ENCODE data around the gene RAB1B. TPM values are rescaled to one million over a fixed set of nuclear protein-coding genes. Genes with fewer than 3 reads are reported as not detected.

RAB1B gene
- total RNA-seq, 2 donors from 2014 or later, result 122 to 126 TPM

DNA sequence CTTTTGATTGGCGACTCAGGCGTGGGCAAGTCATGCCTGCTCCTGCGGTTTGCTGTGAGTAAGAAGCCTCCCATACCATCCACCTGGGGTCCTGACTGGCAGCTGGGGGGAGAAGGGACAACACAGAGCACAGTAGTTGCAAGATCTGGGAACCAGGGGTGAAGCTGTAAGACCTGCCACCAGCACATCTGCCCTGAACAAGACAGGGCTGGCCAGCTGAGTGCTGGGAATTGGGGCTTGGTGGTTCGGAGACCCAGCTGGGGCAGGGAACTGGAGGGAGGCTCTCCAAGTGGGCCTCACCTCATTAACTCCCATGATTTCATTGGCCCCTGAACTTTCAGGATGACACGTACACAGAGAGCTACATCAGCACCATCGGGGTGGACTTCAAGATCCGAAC lies 3.4 kb downstream of the RAB1B start:
- DNase-seq, result no peak
- H3K27me3 ChIP-seq (ENCODE audit: control insufficient read depth, insufficient read depth, low read length, poor library complexity, severe bottlenecking), result no peaks in the 10 kb centered on the region
- H3K27ac Mint-ChIP-seq, result no peak overlapping the region
- no peak overlapping the region for H3K9ac ChIP-seq (ENCODE audit: extremely low read depth, low read length, poor library complexity, severe bottlenecking)
- H3K4me3 ChIP-seq (ENCODE audit: low read length), result no peak overlapping the region
- TF ChIP-seq, protein P1, sequence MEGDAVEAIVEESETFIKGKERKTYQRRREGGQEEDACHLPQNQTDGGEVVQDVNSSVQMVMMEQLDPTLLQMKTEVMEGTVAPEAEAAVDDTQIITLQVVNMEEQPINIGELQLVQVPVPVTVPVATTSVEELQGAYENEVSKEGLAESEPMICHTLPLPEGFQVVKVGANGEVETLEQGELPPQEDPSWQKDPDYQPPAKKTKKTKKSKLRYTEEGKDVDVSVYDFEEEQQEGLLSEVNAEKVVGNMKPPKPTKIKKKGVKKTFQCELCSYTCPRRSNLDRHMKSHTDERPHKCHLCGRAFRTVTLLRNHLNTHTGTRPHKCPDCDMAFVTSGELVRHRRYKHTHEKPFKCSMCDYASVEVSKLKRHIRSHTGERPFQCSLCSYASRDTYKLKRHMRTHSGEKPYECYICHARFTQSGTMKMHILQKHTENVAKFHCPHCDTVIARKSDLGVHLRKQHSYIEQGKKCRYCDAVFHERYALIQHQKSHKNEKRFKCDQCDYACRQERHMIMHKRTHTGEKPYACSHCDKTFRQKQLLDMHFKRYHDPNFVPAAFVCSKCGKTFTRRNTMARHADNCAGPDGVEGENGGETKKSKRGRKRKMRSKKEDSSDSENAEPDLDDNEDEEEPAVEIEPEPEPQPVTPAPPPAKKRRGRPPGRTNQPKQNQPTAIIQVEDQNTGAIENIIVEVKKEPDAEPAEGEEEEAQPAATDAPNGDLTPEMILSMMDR (conservative IDR thresholded peaks at IDR 0.05), result no peak
- H3K27me3 Mint-ChIP-seq (ENCODE audit: insufficient read depth), result no peaks in the 10 kb centered on the region
- no peak overlapping the region for H3K4me3 Mint-ChIP-seq
- peaks cover 13% of the 10 kb centered on the region for H3K4me1 Mint-ChIP-seq
- no peaks in the 10 kb centered on the region for H3K9me3 Mint-ChIP-seq
- no peak overlapping the region for H3K27ac ChIP-seq (ENCODE audit: low read depth, low read length)
- H3K36me3 ChIP-seq (ENCODE audit: control insufficient read depth, insufficient read depth, low read length), result peaks cover 42% of the 10 kb centered on the region
- H3K36me3 Mint-ChIP-seq (ENCODE audit: low read depth), result peaks cover 43% of the 10 kb centered on the region
- 94% methylated on average over 5 to 7 of the region's 7 CpGs for WGBS, 2 experiments (ENCODE audit: insufficient coverage in 1 of 2, insufficient read length in 1 of 2)
- H3K9me3 ChIP-seq (ENCODE audit: control insufficient read depth, low read length), result no peaks in the 10 kb centered on the region
- no peaks in the 10 kb centered on the region for H3K4me1 ChIP-seq (ENCODE audit: control insufficient read depth, insufficient read depth, low read length)

DNA sequence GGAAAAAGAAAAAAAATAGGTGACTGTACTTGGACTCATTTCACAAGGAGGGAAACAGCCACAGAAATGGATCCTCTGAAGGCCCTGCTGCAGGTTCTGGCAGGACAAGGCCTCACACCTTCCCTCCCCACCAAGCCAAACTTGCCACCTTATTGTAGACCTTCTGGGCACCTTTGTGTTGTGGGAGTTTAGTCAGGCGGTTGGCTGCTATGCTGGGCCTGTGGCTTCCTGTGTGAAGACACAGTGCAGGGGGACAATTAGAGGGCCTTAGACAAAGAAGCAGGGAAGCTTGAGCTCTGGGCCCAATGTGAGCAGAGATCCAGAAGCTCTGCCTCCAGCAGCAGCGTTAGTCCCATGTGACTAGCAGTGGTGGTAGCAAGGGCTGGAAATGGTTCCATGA lies 4.2 kb downstream of the RAB1B start:
- Histone ChIP-seq H3K4me3 (ENCODE audit: low read length) (no peak overlapping the region), H3K9ac (ENCODE audit: extremely low read depth, low read length, poor library complexity, severe bottlenecking) (no peak overlapping the region), H3K27me3 (ENCODE audit: control insufficient read depth, insufficient read depth, low read length, poor library complexity, severe bottlenecking) (no peaks in the 10 kb centered on the region), H3K36me3 (ENCODE audit: control insufficient read depth, insufficient read depth, low read length) (peaks cover 41% of the 10 kb centered on the region), H3K9me3 (ENCODE audit: control insufficient read depth, low read length) (no peaks in the 10 kb centered on the region), H3K27ac (ENCODE audit: low read depth, low read length) (no peak overlapping the region), H3K4me1 (ENCODE audit: control insufficient read depth, insufficient read depth, low read length) (no peaks in the 10 kb centered on the region)
- 90 to 94% methylated on average over 2 of the region's 2 CpGs for WGBS, 2 experiments (ENCODE audit: insufficient coverage in 1 of 2, insufficient read length in 1 of 2)
- H3K36me3 Mint-ChIP-seq (ENCODE audit: low read depth), result peaks cover 39% of the 10 kb centered on the region
- H3K9me3 Mint-ChIP-seq, result no peaks in the 10 kb centered on the region
- DNase-seq, result no peak
- H3K4me3 Mint-ChIP-seq, result no peak overlapping the region
- H3K27me3 Mint-ChIP-seq (ENCODE audit: insufficient read depth), result no peaks in the 10 kb centered on the region
- no peak overlapping the region for H3K27ac Mint-ChIP-seq
- TF ChIP-seq, protein P1 (conservative IDR thresholded peaks at IDR 0.05), result no peak
- H3K4me1 Mint-ChIP-seq, result peaks cover 8% of the 10 kb centered on the region

DNA sequence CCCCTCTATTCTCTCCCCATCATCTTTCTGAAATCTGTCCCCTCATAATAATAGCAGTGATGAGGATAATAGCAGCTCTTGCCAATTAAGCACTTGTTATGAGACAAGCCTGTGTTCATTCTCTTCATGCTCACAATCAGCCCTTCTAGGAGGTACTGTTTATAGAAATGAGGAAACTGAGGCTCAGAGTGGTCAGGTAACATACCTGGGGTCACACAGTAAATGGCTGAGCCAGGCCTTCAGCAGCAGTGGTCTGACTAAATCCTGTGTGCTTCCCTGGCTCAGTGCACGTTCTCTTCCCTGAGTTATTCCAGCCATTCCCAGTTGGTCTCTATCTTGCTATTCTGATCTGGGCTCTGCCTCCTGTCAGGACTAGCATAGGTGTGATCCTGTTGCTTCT lies 5.8 kb downstream of the RAB1B start:
- peaks cover 5% of the 10 kb centered on the region for H3K27me3 ChIP-seq (ENCODE audit: control insufficient read depth, insufficient read depth, low read length, poor library complexity, severe bottlenecking)
- no peaks in the 10 kb centered on the region for H3K9me3 Mint-ChIP-seq
- 76 to 82% methylated on average over 1 of the region's 1 CpG for WGBS, 2 experiments (ENCODE audit: insufficient coverage in 1 of 2, insufficient read length in 1 of 2)
- H3K27ac Mint-ChIP-seq, result no peak overlapping the region
- no peak overlapping the region for H3K4me3 ChIP-seq (ENCODE audit: low read length)
- H3K27ac ChIP-seq (ENCODE audit: low read depth, low read length), result no peak overlapping the region
- no peak overlapping the region for H3K4me3 Mint-ChIP-seq
- peaks cover 41% of the 10 kb centered on the region for H3K36me3 ChIP-seq (ENCODE audit: control insufficient read depth, insufficient read depth, low read length)
- H3K4me1 ChIP-seq (ENCODE audit: control insufficient read depth, insufficient read depth, low read length), result no peaks in the 10 kb centered on the region
- H3K36me3 Mint-ChIP-seq (ENCODE audit: low read depth), result peaks cover 39% of the 10 kb centered on the region
- H3K27me3 Mint-ChIP-seq (ENCODE audit: insufficient read depth), result peaks cover 7% of the 10 kb centered on the region
- H3K9ac ChIP-seq (ENCODE audit: extremely low read depth, low read length, poor library complexity, severe bottlenecking), result no peak overlapping the region
- peaks cover 5% of the 10 kb centered on the region for H3K4me1 Mint-ChIP-seq
- no peaks in the 10 kb centered on the region for H3K9me3 ChIP-seq (ENCODE audit: control insufficient read depth, low read length)
- no peak for DNase-seq
- TF ChIP-seq, protein P1 (conservative IDR thresholded peaks at IDR 0.05), result no peak
